ENCODE data around the gene PRKG1. TPM values are rescaled to one million over a fixed set of nuclear protein-coding genes. Genes with fewer than 3 reads are reported as not detected.

PRKG1 gene
- total and polyA plus RNA-seq, 2 donors (not counting 1 experiment from before 2014, with no cell fraction given), result not detected

GRCh38 chr10:51117053-51117660 lies 42.9 kb downstream of the PRKG1 start:
- Histone ChIP-seq H3K9me3 (ENCODE audit: control extremely low read depth in 1 of 3, control insufficient read depth in 2 of 3, insufficient read depth in 1 of 3, low read length in 2 of 3) (no peaks in the 10 kb centered on the region), H3K79me2 (ENCODE audit: control insufficient read depth, insufficient read depth, low read length) (no peaks in the 10 kb centered on the region), H3K4me1 (ENCODE audit: control insufficient read depth in 2 of 2, insufficient read depth in 2 of 2, low read length in 2 of 2) (no peaks in the 10 kb centered on the region), H2AFZ (ENCODE audit: insufficient read depth, low read depth, low read length, poor library complexity, severe bottlenecking) (no peak overlapping the region), H3K9ac (ENCODE audit: low read length) (no peak overlapping the region), H3K27ac (ENCODE audit: low read length in 2 of 2) (no peak overlapping the region), H3K4me3 (ENCODE audit: control extremely low read depth in 1 of 5, extremely low read depth in 1 of 5, insufficient read depth in 1 of 5, low read depth in 2 of 5, low read length in 4 of 5) (no peak overlapping the region), H4K20me1 (ENCODE audit: control insufficient read depth, insufficient read depth, low read length, poor library complexity, severe bottlenecking) (no peaks in the 10 kb centered on the region), H3K27me3 (replicated peaks in 1 of 4; ENCODE audit: control extremely low read depth in 1 of 4, control insufficient read depth in 3 of 4, insufficient read depth in 4 of 4, low read length in 3 of 4) (no peaks in the 10 kb centered on the region), H3K36me3 (replicated peaks in 1 of 2; ENCODE audit: control extremely low read depth in 1 of 2, control insufficient read depth in 1 of 2, extremely low read depth in 1 of 2, insufficient read depth in 2 of 2, low read length in 1 of 2) (no peaks in the 10 kb centered on the region), H3K4me2 (replicated peaks; ENCODE audit: low read depth, low read length, poor library complexity, severe bottlenecking) (no peak overlapping the region)
- DNase-seq (no peak), ATAC-seq (ENCODE audit: low read depth) (no peak)
- intact Hi-C loops (cut with micrococcal nuclease), result no loop called here
- H3K9me3 Mint-ChIP-seq (ENCODE audit: insufficient read depth), result no peaks in the 10 kb centered on the region
- TF ChIP-seq CTCF (IDR thresholded peaks at IDR 0.05) (no peak), EZH2 (IDR thresholded peaks at IDR 0.05; ENCODE audit: borderline replicate concordance, insufficient read depth, low read depth, low read length, poor library complexity, severe bottlenecking) (no peak)
- WGBS (ENCODE audit: insufficient coverage), result 100% methylated on average over 2 of the region's 3 CpGs
- H3K4me3 Mint-ChIP-seq, result no peak overlapping the region
- H3K4me1 Mint-ChIP-seq, result no peaks in the 10 kb centered on the region
- POLR2A ChIA-PET, result no interaction called here
- no peaks in the 10 kb centered on the region for H3K27me3 Mint-ChIP-seq
- H3K27ac Mint-ChIP-seq, result no peak overlapping the region
- CTCF ChIA-PET, result no interaction called here

GRCh38 chr10:51117794-51118193 lies 43.5 kb downstream of the PRKG1 start:
- H3K4me1 Mint-ChIP-seq, result no peaks in the 10 kb centered on the region
- Histone ChIP-seq H4K20me1 (ENCODE audit: control insufficient read depth, insufficient read depth, low read length, poor library complexity, severe bottlenecking) (no peaks in the 10 kb centered on the region), H3K9me3 (ENCODE audit: control extremely low read depth in 1 of 3, control insufficient read depth in 2 of 3, insufficient read depth in 1 of 3, low read length in 2 of 3) (no peaks in the 10 kb centered on the region), H3K4me1 (ENCODE audit: control insufficient read depth in 2 of 2, insufficient read depth in 2 of 2, low read length in 2 of 2) (no peaks in the 10 kb centered on the region), H3K27ac (ENCODE audit: low read length in 2 of 2) (no peak overlapping the region), H3K36me3 (replicated peaks in 1 of 2; ENCODE audit: control extremely low read depth in 1 of 2, control insufficient read depth in 1 of 2, extremely low read depth in 1 of 2, insufficient read depth in 2 of 2, low read length in 1 of 2) (no peaks in the 10 kb centered on the region), H3K4me2 (replicated peaks; ENCODE audit: low read depth, low read length, poor library complexity, severe bottlenecking) (no peak overlapping the region), H3K27me3 (replicated peaks in 1 of 4; ENCODE audit: control extremely low read depth in 1 of 4, control insufficient read depth in 3 of 4, insufficient read depth in 4 of 4, low read length in 3 of 4) (no peaks in the 10 kb centered on the region), H3K4me3 (ENCODE audit: control extremely low read depth in 1 of 5, extremely low read depth in 1 of 5, insufficient read depth in 1 of 5, low read depth in 2 of 5, low read length in 4 of 5) (no peak overlapping the region), H2AFZ (ENCODE audit: insufficient read depth, low read depth, low read length, poor library complexity, severe bottlenecking) (no peak overlapping the region), H3K79me2 (ENCODE audit: control insufficient read depth, insufficient read depth, low read length) (no peaks in the 10 kb centered on the region), H3K9ac (ENCODE audit: low read length) (no peak overlapping the region)
- no peak overlapping the region for H3K27ac Mint-ChIP-seq
- no peaks in the 10 kb centered on the region for H3K27me3 Mint-ChIP-seq
- CTCF ChIA-PET, result no interaction called here
- H3K9me3 Mint-ChIP-seq (ENCODE audit: insufficient read depth), result no peaks in the 10 kb centered on the region
- H3K4me3 Mint-ChIP-seq, result no peak overlapping the region
- no CpG with 5 or more reads among the region's 1 CpG for WGBS (ENCODE audit: insufficient coverage)
- ATAC-seq (ENCODE audit: low read depth) (no peak), DNase-seq (no peak)
- TF ChIP-seq CTCF (IDR thresholded peaks at IDR 0.05) (no peak), EZH2 (IDR thresholded peaks at IDR 0.05; ENCODE audit: borderline replicate concordance, insufficient read depth, low read depth, low read length, poor library complexity, severe bottlenecking) (no peak)
- POLR2A ChIA-PET, result no interaction called here
- intact Hi-C loops (cut with micrococcal nuclease), result no loop called here

Data from B cell (primary cell).